Adrenal gland (tissue), 12 donors: Measurements from ENCODE around the gene USF2. TPM values are rescaled to one million over a fixed set of nuclear protein-coding genes. Genes with fewer than 3 reads are reported as not detected.

ENCODE experiments used
- DNase-seq, 7 donors: peaks; one replicate each; pipeline ENCODE4 v3.0.0-alpha.2; 2019 to 2020
- H3K27ac ChIP-seq, 5 donors: fragments of 200-600 bp; sonication (generic) in 4 of 5; 1 replicate in 3 of 5; 2 replicates in 2 of 5; pipeline versions ENCODE4 v1.5.1 to v1.8.0; 2016 to 2020; ENCODE audit warnings: mild to moderate bottlenecking in 1 of 5
- H3K27me3 ChIP-seq: fragments of 200-600 bp; 2 replicates; pipeline ENCODE4 v1.8.0; 2021
- H3K36me3 ChIP-seq, 2 donors: fragments of 200-600 bp; replicated peaks in 1 of 2; 1 replicate in 1 of 2; 2 replicates in 1 of 2; pipeline versions ENCODE4 v1.5.1 to v1.8.0; 2018 to 2022
- H3K4me1 ChIP-seq, 2 donors: fragments of 200-600 bp; replicated peaks in 1 of 2; 1 replicate in 1 of 2; 2 replicates in 1 of 2; pipeline versions ENCODE4 v1.5.1 to v1.8.0; 2018 to 2021
- H3K4me3 ChIP-seq, 4 donors: fragments of 200-600 bp; sonication (generic) in 3 of 4; one replicate each; pipeline ENCODE4 v1.5.1; 2016 to 2018
- H3K9me3 ChIP-seq, 3 donors: fragments of 200-600 bp; sonication (generic) in 1 of 3; replicated peaks in 1 of 3; 1 replicate in 2 of 3; 2 replicates in 1 of 3; pipeline versions ENCODE4 v1.5.1 to v1.8.0; 2016 to 2021
- POLR2A ChIP-seq, 2 donors: fragments of 450-650 bp; IDR thresholded peaks; one replicate each; pipeline ENCODE4 v1.6.1; 2017; ENCODE audit warnings: antibody characterized with exemption in 2 of 2, mild to moderate bottlenecking in 2 of 2, moderate library complexity in 1 of 2
- WGBS, 4 donors: extraction: QIAGEN DNeasy Blood & Tissue Kit in 2 of 4; methylation state at CpG; one replicate each; pipeline versions ENCODE4 v1.1.5 to v1.1.7; 2013 to 2017; 5-methylcytosine and 5-hydroxymethylcytosine counted together
- intact Hi-C, 2 donors: fragments of 100-400 bp; cut with DNase I; formaldehyde crosslinking; loops; one replicate each; pipeline versions ENCODE4 v1.14.1 to v1.15.0; 2022 to 2023
- polyA plus RNA-seq, 3 donors: library from polyadenylated mRNA; stranded (reverse); fragments of 200-250 nt in 2 of 3; fragments of 350-450 nt in 1 of 3; fragmentation: Illumina TruSeq in 1 of 3; extraction: RNeasy Lipid Tissue Mini Kit (QIAGEN cat#74804) in 1 of 3; gene quantifications; one replicate each; pipeline ENCODE4 v1.2.3, GENCODE V29; 2013 to 2014
- total RNA-seq, 9 donors: library from RNA; depleted of rRNA in 4 of 9; stranded (reverse); fragments of >200 nt in 4 of 9; fragments of 120-200 nt in 1 of 9; fragmentation: NEBNext Ultra II Directional in 1 of 9; extraction: Animal tissue kit (Norgen Biotek cat#: 25700) in 1 of 9; gene quantifications; one replicate each; pipeline versions ENCODE4 v1.1.0 to v1.2.4, GENCODE V29; 2013 to 2023
- TF ChIP-seq, protein P1 (sequence below), 6 experiments: fragments of 450-650 bp in 4 of 6; fragments of 200-600 bp in 2 of 6; sonication (generic) in 1 of 6; IDR thresholded peaks; 1 replicate in 5 of 6; 2 replicates in 1 of 6; pipeline versions ENCODE4 v1.5.1 to v1.8.0; 2016 to 2021; ENCODE audit warnings: antibody characterized with exemption in 6 of 6, mild to moderate bottlenecking in 2 of 6, moderate library complexity in 1 of 6
- donor health status: healthy with polysubstance abuse.
- donor health status: Bipolar disorder and iron deficiency.
- donor health status: DM: yes; HTN: yes; CAD: no.
- donor health status: DM: no; HTN: no; CAD: no.
- donor health status: DM: no; HTN: no; CAD: no.
- donor health status: DM: yes; HTN: yes; CAD: no.

USF2 gene
- total and polyA plus RNA-seq, 12 donors = 50.6 to 302 (median 146) TPM

DNA sequence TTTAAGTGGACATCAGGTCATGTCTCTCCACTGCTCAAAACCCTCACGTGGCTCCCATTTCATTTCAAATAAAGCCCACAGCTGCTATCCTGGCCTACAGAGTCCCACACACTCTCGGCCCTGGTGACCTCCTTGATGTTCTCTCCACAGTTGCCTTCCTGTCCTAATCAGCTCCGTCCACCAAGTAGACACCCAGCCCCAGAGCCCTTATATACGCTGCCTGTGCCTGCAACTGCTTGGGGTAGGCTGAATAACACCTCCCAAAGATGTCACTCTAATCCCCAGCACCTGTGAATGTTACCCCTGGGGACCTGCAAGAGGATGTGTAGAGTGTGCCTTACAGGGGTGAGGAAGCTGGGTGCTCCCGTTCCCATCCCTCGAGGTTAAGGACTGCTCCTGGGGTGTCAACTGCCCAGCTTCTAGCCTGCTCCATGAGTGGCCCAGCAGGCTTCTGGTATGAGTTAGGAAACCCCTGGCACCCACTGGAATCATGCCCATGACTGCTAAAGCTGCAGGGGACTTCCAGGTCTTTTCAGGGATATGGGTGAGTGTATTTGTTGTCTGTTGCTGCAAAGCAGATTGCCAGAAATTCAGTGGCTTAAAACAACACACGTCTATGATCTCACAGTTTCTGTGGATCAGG is 46.3 kb upstream of the USF2 start:
- no peaks in the 10 kb centered on the region for H3K27me3 ChIP-seq
- WGBS, 4 donors = 83 to 96% (median 93%) methylated on average over 5 to 7 of the region's 7 CpGs
- no peak for TF ChIP-seq POLR2A (IDR thresholded peaks at IDR 0.05)
- TF ChIP-seq, protein P1, sequence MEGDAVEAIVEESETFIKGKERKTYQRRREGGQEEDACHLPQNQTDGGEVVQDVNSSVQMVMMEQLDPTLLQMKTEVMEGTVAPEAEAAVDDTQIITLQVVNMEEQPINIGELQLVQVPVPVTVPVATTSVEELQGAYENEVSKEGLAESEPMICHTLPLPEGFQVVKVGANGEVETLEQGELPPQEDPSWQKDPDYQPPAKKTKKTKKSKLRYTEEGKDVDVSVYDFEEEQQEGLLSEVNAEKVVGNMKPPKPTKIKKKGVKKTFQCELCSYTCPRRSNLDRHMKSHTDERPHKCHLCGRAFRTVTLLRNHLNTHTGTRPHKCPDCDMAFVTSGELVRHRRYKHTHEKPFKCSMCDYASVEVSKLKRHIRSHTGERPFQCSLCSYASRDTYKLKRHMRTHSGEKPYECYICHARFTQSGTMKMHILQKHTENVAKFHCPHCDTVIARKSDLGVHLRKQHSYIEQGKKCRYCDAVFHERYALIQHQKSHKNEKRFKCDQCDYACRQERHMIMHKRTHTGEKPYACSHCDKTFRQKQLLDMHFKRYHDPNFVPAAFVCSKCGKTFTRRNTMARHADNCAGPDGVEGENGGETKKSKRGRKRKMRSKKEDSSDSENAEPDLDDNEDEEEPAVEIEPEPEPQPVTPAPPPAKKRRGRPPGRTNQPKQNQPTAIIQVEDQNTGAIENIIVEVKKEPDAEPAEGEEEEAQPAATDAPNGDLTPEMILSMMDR (IDR thresholded peaks at IDR 0.05) = no peak
- intact Hi-C loops = no loop called here
- no peaks in the 10 kb centered on the region for H3K36me3 ChIP-seq
- H3K27ac ChIP-seq = no peak overlapping the region
- no peaks in the 10 kb centered on the region for H3K9me3 ChIP-seq
- peaks cover 3 to 7% of the 10 kb centered on the region in 2 donors for H3K4me1 ChIP-seq
- no peak overlapping the region for H3K4me3 ChIP-seq
- DNase-seq = peak in 1 of 7 donors; percentile 6

DNA sequence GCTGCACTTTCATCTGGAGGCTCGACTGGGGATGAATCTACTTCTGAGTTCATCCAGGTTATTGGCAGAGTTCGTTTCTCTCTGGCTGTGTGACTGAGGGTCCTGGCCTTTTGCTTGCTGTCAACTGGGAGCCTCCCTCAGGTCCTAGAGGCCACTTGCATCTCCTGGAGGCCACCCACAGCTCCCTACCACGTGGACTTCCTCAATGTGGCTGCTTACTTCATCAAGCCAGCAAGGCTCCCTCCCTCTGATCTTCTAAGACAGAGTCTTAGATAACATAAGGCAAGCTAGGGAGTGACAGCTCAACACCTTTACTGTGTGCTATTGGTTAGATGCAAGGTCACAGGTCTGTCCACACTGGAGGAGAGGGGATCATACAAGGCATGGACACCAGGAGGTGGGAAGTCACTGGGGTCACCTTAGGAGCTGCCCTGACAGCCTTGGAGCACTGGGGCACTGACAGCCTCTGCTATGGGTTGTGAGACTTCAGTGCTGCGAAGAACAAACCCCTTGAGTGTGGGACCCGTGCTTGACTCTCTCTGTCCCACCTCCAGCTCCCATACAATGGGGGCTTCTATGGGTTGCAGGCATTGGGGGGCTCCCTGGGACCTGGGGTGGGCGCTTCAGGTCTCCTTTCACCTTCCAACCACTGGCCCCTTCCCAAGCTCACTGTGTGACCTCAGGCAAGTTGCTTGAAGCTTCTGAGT is 45.5 kb upstream of the USF2 start:
- Histone ChIP-seq H3K27ac (no peak overlapping the region), H3K4me1 (peaks cover 3 to 4% of the 10 kb centered on the region in 2 donors), H3K27me3 (no peaks in the 10 kb centered on the region), H3K4me3 (no peak overlapping the region), H3K9me3 (no peaks in the 10 kb centered on the region), H3K36me3 (no peaks in the 10 kb centered on the region)
- TF ChIP-seq, protein P1 (IDR thresholded peaks at IDR 0.05) = no peak
- TF ChIP-seq POLR2A (IDR thresholded peaks at IDR 0.05) = no peak
- WGBS, 4 donors = 64 to 85% (median 73%) methylated on average over 4 to 6 of the region's 6 CpGs
- DNase-seq = no peak
- intact Hi-C loops = no loop called here

- 83 to 93% (median 87%) methylated on average over 2 to 4 of the region's 4 CpGs for WGBS, 4 donors
Measured at GRCh38 chr19:35223862-35224505, 44.8 kb upstream of the USF2 start.

More at GRCh38 chr19:35223862-35224505, 44.8 kb upstream of the USF2 start:
- Histone ChIP-seq H3K27ac (no peak overlapping the region), H3K4me3 (no peak overlapping the region), H3K27me3 (no peaks in the 10 kb centered on the region), H3K9me3 (no peaks in the 10 kb centered on the region), H3K36me3 (no peaks in the 10 kb centered on the region), H3K4me1 (peaks cover 3 to 4% of the 10 kb centered on the region in 2 donors)
- intact Hi-C loops = no loop called here
- TF ChIP-seq POLR2A (IDR thresholded peaks at IDR 0.05) = no peak
- TF ChIP-seq, protein P1 (IDR thresholded peaks at IDR 0.05) = no peak
- DNase-seq = peak in 1 of 7 donors; percentile 15
